ENCODE results near the gene CHRM2. TPM values are rescaled to one million over a fixed set of nuclear protein-coding genes. Genes with fewer than 3 reads are reported as not detected.

Gene CHRM2
- total RNA-seq, 1 donor = 26.4 TPM

GRCh38 chr7:137000621-137001020, 132.2 kb downstream of the CHRM2 start:
- TF ChIP-seq CTCF (IDR thresholded peaks at IDR 0.05; ENCODE audit: insufficient read depth, low read length) = no peak
- DNase-seq (ENCODE audit: low read depth) = no peak
- no peak overlapping the region for H3K4me3 ChIP-seq (ENCODE audit: low read depth, low read length)

- no peak overlapping the region for H3K4me3 ChIP-seq (ENCODE audit: low read depth, low read length)
- DNase-seq (ENCODE audit: low read depth) = no peak
- TF ChIP-seq CTCF (IDR thresholded peaks at IDR 0.05; ENCODE audit: insufficient read depth, low read length) = no peak
Measured at GRCh38 chr7:137001041-137001440, 132.6 kb downstream of the CHRM2 start.

GRCh38 chr7:137001478-137001877, 133.0 kb downstream of the CHRM2 start:
- TF ChIP-seq CTCF (IDR thresholded peaks at IDR 0.05; ENCODE audit: insufficient read depth, low read length) = no peak
- H3K4me3 ChIP-seq (ENCODE audit: low read depth, low read length) = no peak overlapping the region
- DNase-seq (ENCODE audit: low read depth) = no peak

GRCh38 chr7:137003086-137003485, 134.6 kb downstream of the CHRM2 start:
- no peak for TF ChIP-seq CTCF (IDR thresholded peaks at IDR 0.05; ENCODE audit: insufficient read depth, low read length)
- no peak for DNase-seq (ENCODE audit: low read depth)

GRCh38 chr7:137003566-137003965, 135.1 kb downstream of the CHRM2 start:
- H3K4me3 ChIP-seq (ENCODE audit: low read depth, low read length) = no peak overlapping the region
- TF ChIP-seq CTCF (IDR thresholded peaks at IDR 0.05; ENCODE audit: insufficient read depth, low read length) = no peak
- no peak for DNase-seq (ENCODE audit: low read depth)

More at GRCh38 chr7:137003086-137003485, 134.6 kb downstream of the CHRM2 start:
- H3K4me3 ChIP-seq (ENCODE audit: low read depth, low read length) = no peak overlapping the region

- no peak for DNase-seq (ENCODE audit: low read depth)
- H3K4me3 ChIP-seq (ENCODE audit: low read depth, low read length) = no peak overlapping the region
- TF ChIP-seq CTCF (IDR thresholded peaks at IDR 0.05; ENCODE audit: insufficient read depth, low read length) = no peak
Measured at GRCh38 chr7:137005873-137006272, 137.4 kb downstream of the CHRM2 start.

GRCh38 chr7:137006293-137006692, 137.8 kb downstream of the CHRM2 start:
- no peak overlapping the region for H3K4me3 ChIP-seq (ENCODE audit: low read depth, low read length)
- peak; percentile 79 for DNase-seq (ENCODE audit: low read depth)
- no peak for TF ChIP-seq CTCF (IDR thresholded peaks at IDR 0.05; ENCODE audit: insufficient read depth, low read length)

Measured in fibroblast of the aortic adventitia (primary cell).